Measurements from ENCODE around the gene SOBP.

Gene SOBP

DNA sequence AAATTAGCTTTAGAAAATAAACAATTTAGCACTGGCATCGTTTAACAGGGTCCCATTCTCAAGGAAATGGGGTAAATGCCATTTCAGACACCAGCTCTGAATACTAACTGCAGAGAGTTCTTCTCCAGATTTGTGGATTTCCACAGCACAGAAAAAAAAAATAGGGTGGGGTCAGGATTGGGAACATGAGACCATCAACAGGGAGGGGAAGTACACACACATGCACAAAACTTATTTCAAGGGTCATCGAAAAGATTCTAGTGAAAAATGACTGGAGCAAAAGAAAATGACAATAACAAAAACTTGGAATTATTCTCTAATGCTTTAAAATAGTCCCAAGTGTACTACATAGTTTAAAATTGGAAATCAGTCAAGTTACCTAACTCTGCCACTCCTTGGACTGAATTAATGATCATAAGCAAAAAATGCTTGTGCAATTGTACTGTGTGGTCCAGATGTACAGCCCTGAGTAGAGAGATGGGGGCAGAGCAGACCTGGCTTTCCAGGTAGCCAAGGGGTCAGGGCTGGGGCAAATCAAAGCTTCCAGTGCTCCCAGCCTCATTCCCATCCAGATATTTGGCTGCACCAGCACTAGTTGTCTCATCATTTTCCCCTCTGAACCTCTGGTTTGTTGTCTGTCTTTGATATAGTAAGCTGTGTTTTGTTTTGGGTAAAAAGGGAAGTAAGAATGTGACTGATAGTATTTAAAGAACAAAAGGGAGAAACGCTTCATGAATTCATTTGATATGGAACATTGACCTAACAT, 152.4 kb downstream of the SOBP start:
- no peak for DNase-seq

DNA sequence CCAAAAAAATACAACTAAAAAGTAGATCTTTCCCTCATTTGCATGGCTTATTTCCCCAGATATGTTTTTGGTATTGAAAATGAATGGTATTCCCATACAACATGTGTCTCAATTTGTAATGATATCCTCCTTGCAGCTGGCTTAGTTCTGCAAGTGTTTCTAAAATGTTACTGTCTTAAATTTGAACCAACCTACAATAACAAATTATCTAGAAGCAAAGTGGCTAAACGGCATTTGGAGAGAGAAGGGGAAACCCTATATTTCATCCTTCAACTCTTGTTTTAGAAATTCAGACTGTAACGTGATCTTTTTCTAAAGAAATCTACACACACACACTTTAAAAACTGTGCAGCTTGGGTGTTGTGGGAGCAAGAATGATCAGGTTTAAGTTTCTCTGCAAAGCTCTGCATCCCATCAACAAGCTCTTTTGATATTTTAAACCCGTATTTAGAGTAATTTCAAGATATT, 153.0 kb downstream of the SOBP start:
- DNase-seq, result no peak

GRCh38 chr6:107644513-107644912, 154.6 kb downstream of the SOBP start:
- no peak for DNase-seq

DNA sequence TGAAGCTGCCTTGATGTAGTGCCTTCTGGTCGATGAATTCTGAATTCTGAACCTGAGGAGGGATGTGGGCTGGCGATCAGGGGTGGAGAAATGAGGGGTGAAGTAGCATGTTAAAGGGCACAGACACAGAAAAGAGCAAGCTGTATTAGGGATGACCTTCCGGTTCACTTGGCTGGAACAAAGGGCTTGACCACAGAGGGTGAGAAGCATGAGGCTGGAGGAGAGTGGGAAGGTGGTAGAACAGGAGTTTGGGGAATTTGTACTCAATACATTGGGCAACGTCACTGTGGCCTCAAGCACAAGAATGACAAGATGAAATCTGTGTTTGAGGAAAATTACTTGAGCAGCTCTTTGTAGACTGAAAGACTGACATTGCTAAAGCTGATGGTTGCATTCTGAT, 155.8 kb downstream of the SOBP start:
- no peak for DNase-seq

DNA sequence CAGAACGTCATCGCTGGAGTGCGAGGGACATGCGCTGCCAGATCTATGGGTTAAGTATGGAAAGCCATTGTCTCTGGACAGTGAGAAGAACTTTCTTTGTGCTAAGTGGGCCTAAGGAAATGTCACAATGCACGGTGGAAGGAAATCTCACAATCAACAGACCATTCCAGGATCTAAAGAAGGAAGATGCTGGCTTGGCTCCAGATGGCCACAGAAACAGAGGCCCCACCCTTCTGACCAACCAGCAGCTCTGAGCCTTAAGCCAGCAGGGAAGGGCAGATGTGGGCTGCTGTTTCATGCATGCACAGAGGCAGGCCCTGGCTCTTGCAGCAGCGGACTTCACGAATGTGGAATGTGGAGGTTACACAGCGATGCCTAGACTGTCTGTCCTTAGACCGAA, 156.3 kb downstream of the SOBP start:
- no peak for DNase-seq

GRCh38 chr6:107646776-107647438, 157.0 kb downstream of the SOBP start:
- no peak for DNase-seq

- no peak for DNase-seq
These were observed 157.6 kb downstream of the SOBP start for GRCh38 chr6:107647439-107647948.

GRCh38 chr6:107648983-107649382, 159.1 kb downstream of the SOBP start:
- DNase-seq, result no peak

GRCh38 chr6:107652526-107653182, 162.7 kb downstream of the SOBP start:
- no peak for DNase-seq

DNA sequence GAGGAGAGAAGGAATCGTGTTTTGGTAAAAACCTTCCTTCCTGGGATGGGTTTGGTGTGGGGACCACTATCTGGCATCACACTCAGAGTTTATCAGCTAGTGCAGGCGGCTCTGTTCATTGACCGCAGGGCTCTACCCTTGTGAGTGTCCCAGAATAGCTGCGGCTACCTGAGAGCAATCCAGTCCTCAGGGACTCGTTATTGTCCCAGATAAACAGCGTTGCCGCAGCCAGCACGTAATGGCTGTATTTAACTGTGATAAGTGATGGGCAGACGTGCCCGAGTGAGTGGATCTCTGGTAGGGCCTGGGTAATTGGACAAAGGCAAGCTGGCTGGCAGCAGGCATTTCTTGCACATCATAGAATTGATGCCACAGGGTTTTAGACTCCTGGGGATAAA, 163.3 kb downstream of the SOBP start:
- no peak for DNase-seq

GRCh38 chr6:107653861-107654394, 164.0 kb downstream of the SOBP start:
- DNase-seq, result no peak

GRCh38 chr6:107654764-107655163, 164.8 kb downstream of the SOBP start:
- no peak for DNase-seq

DNA sequence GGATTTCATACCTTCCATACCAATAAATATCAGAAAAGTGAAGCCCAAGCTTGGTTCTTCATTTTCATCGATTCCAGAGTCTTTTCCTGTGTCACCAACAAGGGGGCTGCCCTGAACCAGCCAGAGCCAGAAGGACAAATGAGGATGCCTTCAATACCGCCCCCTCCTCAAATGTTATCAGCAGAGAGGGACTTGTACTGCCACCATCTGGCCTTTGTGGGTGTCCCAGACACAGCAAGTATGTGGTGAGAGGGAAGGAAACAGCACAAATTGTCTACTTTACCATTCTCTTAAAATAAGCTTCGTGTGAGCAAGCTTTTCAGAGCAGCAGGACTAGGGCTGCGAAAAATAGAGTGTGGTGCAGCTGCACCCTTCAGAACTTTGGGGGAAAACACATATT, 165.3 kb downstream of the SOBP start:
- DNase-seq, result no peak

GRCh38 chr6:107655864-107656263, 165.9 kb downstream of the SOBP start:
- no peak for DNase-seq

DNA sequence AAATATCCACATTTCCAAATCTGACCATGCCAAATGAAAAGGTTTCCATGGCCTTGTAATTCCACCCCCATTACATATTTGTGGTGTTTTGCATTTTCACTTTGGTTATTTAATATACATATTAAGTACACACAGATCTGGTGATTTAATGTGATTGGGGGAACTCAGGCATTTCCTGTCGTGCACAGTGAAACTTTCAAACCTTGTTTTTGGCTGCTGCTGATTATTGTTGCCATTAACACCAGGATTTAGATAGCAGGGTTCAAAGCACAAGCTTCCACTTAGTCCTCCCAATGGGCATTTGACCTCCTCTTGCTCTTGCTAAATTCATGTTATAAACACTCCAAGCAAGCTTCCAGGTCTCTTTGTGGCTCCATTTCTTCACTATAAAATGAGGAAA, 166.5 kb downstream of the SOBP start:
- DNase-seq, result no peak

DNA sequence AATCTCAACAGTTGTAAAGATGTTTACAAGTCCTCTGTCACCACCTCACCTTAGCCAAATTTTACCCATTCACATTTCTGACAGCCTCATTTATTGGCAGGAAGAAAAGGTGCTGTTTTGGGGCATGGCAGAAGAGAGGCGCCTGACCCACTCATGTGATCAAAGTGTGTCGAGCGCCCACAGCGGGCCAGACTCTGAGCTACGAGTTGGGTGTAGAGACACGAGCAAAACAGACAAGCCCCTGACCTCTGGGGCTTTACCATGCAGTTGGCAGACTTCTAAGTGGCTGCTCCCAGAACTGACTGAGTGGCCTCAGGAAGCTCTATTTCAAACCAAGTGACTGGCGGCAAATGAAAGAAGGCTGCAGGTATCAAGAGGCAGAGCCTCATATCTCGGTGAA, 167.0 kb downstream of the SOBP start:
- DNase-seq, result no peak

- no peak for DNase-seq
These were observed 167.4 kb downstream of the SOBP start for GRCh38 chr6:107657373-107657754.

- peak; percentile 18 for DNase-seq
These were observed 168.0 kb downstream of the SOBP start for GRCh38 chr6:107657755-107658461.

DNA sequence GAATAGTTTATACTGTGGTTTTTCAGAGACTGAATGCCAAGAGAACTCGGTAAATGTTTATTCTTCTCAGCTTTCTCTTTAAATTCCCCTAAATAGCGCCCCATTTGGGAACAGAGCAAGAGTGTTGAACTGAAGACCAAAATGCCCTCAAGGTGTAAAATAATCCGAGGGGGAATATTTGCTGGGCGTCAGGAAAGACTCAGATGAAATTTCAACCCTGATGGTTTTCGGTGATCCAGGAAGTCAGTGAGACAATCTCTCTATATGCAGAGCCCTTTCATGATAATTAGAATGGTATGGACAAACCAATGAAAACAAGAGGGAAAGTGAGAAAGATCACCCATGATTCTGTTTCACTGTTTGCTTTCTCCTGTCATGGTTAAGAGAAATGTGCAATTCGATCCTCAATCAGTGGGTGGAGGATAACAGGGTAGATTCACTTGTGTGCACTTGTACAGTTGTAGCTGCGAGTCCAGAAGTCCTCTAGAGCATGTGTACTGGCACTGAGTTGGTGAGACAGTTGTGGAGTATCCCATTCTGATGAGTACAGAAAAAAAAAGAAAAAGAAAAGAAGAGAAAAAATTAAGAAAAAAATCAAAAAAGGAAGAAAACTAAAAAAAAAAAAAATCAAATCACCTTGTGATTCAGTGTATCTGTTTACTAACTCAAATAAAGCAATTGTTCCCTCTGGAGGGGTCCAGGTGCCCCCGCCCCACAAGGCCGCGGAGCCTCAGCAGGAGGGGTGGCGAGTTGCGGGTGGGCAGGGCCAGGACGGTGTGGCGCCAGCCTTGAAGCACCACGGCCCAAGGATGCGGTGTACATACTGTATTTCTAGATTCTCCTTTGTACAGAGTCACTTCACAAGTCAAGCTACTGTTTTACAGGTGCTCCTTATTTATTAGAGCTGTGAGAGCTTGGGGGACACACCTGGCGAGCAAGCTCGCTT, 169.3 kb downstream of the SOBP start:
- DNase-seq, result no peak

DNA sequence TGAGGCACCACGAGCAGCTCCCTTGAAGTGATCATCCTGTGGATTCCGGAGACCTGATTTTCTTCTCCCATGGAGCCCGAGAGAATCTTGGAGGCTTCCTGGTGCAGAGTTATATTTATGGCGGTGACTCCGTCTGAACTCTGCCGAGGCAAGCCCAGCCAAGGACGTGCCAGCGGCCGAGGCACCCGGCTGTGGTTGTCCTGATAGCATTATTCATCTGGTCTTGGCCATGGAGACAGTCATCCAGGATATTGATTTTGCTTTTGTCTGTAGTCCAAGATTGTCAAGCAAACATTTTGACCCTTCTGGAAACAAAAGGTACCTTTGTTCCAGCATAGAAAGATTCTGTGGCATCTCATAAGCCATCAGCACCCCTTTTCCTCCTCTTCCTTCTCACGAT, 170.9 kb downstream of the SOBP start:
- DNase-seq, result no peak

DNA sequence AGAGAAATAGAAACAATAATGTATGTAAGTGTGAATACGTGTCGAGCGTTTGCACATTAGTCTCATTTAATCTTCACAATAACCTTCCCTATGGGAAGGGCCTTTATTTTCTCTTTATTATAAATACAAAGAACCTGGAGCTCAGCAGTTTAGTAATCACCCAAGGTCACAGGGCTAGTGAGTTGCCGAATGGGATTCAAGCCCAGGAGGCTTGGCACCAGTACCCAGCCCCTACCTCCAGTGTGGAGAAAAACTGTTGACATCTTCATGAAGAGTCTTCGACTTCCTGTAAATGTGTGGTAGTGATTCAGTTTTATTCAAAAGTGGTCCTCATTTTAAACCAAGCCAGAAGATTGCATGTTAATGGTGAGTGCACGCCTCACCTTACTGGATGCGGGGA, 171.4 kb downstream of the SOBP start:
- no peak for DNase-seq

GRCh38 chr6:107662333-107662732, 172.4 kb downstream of the SOBP start:
- no peak for DNase-seq

Data from GOT3 (cell line).